ENCODE results near the gene DEPDC7. TPM values are rescaled to one million over a fixed set of nuclear protein-coding genes. Genes with fewer than 3 reads are reported as not detected.

Gene DEPDC7
- total RNA-seq, 1 donor from 2014 or later: 4.7 TPM

DNA sequence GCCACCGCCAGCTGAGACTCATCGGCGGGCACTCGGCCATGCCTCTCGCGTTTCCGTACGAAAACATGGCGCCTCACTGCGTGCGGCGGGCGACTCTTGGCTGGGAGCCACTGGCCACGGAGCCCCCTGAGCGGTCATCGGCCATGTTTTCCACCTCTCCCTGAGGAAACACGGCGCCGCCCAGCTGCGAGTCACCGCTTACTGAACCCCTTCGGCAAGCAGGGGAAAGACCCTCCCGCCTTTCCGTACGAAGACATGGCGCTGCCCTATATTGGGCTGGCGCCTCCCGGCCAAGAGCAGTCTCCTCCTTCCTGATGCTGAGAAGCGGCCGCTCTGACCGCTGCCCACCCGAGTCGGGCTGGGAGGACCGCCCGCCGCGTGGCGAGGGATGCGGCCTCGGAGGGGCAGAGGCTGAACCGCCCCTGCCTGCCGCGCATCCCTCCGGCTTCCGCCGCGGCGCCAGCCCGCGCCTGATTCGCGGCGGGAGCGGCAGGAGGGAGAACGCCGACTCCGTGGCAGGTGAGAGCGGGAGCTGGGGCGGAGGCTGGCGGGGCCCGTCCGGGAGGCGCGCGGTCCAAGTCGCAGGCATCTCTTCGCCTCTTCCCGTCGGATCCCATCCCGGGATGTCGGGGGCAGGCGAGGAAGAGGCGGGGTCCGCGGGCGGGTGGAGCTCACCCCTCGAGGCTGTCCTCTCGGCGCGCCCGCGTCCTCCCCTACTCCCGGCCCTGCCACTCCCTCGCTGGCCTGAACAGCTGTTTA is 23.8 kb downstream of the DEPDC7 start, which contains the start of gene TCP11L1:
Gene TCP11L1 (plus strand): TSS at position 299 of the 759 bp plus-strand sequence. CDS start 4,202 bp downstream, outside the sequence.
- Mint-ChIP-seq H3K27me3 (ENCODE audit: low read depth) (no peaks in the 10 kb centered on the region), H3K27ac (ENCODE audit: unreplicated experiment) (peak within 1 kb of the TSS; percentile 98), H3K9me3 (ENCODE audit: low read depth) (no peaks in the 10 kb centered on the region), H3K4me1 (ENCODE audit: low read depth) (peaks cover 25% of the 10 kb centered on the region), H3K4me3 (ENCODE audit: unreplicated experiment) (peak within 1 kb of the TSS; percentile 86), H3K36me3 (ENCODE audit: low read depth) (peaks cover 2% of the 10 kb centered on the region)
- DNase-seq (ENCODE audit: low spot score): peak; percentile 96
- TF ChIP-seq, protein P1, sequence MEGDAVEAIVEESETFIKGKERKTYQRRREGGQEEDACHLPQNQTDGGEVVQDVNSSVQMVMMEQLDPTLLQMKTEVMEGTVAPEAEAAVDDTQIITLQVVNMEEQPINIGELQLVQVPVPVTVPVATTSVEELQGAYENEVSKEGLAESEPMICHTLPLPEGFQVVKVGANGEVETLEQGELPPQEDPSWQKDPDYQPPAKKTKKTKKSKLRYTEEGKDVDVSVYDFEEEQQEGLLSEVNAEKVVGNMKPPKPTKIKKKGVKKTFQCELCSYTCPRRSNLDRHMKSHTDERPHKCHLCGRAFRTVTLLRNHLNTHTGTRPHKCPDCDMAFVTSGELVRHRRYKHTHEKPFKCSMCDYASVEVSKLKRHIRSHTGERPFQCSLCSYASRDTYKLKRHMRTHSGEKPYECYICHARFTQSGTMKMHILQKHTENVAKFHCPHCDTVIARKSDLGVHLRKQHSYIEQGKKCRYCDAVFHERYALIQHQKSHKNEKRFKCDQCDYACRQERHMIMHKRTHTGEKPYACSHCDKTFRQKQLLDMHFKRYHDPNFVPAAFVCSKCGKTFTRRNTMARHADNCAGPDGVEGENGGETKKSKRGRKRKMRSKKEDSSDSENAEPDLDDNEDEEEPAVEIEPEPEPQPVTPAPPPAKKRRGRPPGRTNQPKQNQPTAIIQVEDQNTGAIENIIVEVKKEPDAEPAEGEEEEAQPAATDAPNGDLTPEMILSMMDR (IDR thresholded peaks at IDR 0.05): no peak

DNA sequence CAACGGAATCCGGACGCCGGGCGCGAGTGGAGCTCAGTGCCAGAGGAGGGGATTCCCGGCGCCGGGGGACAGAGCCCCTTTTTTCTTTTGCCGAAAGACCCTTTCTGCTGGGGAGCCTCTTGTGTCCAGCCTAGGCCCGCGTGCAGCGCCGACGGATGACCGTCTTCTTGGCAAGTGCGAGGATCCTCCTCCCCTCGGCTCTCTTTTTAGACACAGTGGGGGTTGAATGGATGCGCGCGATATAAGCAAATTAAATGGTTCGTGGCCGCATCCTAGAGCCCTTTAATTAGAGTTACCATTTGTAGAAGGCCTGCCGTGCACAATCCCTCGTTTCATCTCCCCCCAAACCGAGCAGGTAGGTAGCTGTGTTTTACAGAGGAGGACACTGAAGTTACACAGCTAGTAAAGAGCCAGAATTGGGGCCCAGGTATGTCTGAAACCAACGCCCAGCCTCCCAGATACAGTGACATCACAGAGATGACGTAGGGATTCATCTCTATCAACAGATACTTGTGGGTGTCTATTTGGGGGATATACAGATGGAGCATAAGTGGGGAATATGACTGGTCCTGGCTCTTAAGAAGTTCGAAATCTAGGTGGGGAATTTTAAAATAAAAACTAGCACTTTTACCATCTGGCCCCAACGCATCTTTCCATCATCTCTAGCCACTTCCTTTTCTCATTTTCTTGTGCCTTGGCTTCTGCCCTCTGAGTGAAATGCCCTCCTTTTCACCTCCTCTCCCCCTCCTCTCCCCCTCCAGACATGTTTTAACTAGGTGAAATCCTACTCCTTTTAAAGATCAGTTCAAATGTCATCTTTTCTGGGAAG is 24.6 kb downstream of the DEPDC7 start:
- Mint-ChIP-seq H3K36me3 (ENCODE audit: low read depth) (no peaks in the 10 kb centered on the region), H3K27me3 (ENCODE audit: low read depth) (no peaks in the 10 kb centered on the region), H3K4me1 (ENCODE audit: low read depth) (peaks cover 29% of the 10 kb centered on the region), H3K9me3 (ENCODE audit: low read depth) (no peaks in the 10 kb centered on the region), H3K4me3 (ENCODE audit: unreplicated experiment) (peak overlapping the region; percentile 86), H3K27ac (ENCODE audit: unreplicated experiment) (peak overlapping the region; percentile 86)
- DNase-seq (ENCODE audit: low spot score): no peak
- TF ChIP-seq, protein P1 (IDR thresholded peaks at IDR 0.05): no peak

DNA sequence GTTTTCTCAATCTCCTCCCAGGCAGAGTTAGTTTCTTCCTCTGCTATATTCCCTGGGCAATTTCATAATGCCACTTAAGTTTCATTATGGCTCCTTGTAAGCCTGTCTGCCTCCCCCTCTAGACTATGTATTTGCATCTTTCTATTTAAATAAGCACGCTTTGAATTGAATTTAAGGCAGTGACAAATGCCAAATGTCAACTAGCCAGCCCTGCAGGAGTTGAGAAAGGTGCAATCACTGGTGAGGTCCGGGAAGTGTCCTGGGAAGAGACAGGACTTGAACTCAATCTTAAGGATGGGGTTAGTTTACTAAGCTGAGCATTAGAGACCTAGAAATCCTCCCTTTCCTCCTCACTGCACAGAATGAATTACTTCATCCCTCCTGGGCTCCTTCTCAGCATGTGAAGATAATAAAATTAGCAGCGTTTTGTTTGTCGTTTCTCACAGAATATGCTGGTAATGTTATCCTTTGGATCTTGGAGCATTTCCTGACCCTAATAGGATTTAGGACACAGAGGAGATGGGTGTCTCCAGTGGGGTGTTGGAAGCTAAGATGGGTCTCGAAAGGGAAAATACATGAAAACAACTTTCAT is 25.3 kb downstream of the DEPDC7 start:
- Mint-ChIP-seq H3K9me3 (ENCODE audit: low read depth) (peaks cover 5% of the 10 kb centered on the region), H3K4me3 (ENCODE audit: unreplicated experiment) (peak overlapping the region; percentile 86), H3K27me3 (ENCODE audit: low read depth) (no peaks in the 10 kb centered on the region), H3K27ac (ENCODE audit: unreplicated experiment) (peak overlapping the region; percentile 86), H3K36me3 (ENCODE audit: low read depth) (peaks cover 5% of the 10 kb centered on the region), H3K4me1 (ENCODE audit: low read depth) (peaks cover 33% of the 10 kb centered on the region)
- no peak for DNase-seq (ENCODE audit: low spot score)
- TF ChIP-seq, protein P1 (IDR thresholded peaks at IDR 0.05): no peak

DNA sequence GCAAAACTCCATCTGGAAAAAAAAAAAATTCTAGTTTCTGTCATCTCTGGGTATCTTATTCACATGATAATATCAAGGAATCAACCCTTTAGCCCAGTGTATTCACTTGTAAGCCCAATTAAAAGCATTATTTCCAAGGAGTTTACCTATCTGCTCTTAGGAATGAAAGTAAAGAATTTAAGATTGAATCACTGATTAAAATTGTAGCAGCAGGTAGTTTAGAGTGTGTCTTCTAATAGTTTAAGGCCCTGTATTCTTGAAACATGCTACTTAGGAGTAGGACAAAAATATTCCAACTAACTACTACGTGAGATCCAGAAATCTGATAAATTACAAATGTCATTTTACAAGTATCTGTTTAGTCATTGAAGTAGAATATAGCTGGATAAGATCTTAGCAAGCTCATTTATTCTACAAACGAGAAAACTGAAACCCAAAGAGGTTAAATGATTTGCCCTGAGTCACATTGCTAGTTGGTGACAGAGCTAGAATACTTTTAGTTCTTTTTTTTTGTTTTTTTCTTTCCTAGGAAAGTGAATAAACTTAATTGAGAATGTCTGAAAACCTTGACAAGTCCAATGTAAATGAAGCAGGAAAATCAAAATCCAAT is 27.6 kb downstream of the DEPDC7 start:
- Mint-ChIP-seq H3K4me3 (ENCODE audit: unreplicated experiment) (no peak overlapping the region), H3K27me3 (ENCODE audit: low read depth) (no peaks in the 10 kb centered on the region), H3K27ac (ENCODE audit: unreplicated experiment) (peak overlapping the region; percentile 9), H3K4me1 (ENCODE audit: low read depth) (peaks cover 33% of the 10 kb centered on the region), H3K36me3 (ENCODE audit: low read depth) (peaks cover 15% of the 10 kb centered on the region), H3K9me3 (ENCODE audit: low read depth) (peaks cover 5% of the 10 kb centered on the region)
- DNase-seq (ENCODE audit: low spot score): no peak
- TF ChIP-seq, protein P1 (IDR thresholded peaks at IDR 0.05): no peak
